Fibroblast of lung (primary cell): ENCODE results near the gene RAB8B.

Experiments used
- CTCF ChIP-seq, 2 donors: IDR thresholded peaks in 1 of 2; conservative IDR thresholded peaks in 1 of 2; 1 replicate in 1 of 2; 2 replicates in 1 of 2; pipeline ENCODE4 v1.5.1; 2011 to 2012; ENCODE audit warnings: low read length in 2 of 2, control low read depth in 1 of 2, inconsistent platforms in 1 of 2, low read depth in 1 of 2, mild to moderate bottlenecking in 1 of 2
- EZH2 ChIP-seq: IDR thresholded peaks from 2 replicates; pipeline ENCODE4 v1.5.1; 2012; ENCODE audit warnings: low read length, control low read depth, mild to moderate bottlenecking; ENCODE audit errors: missing control alignments

DNA sequence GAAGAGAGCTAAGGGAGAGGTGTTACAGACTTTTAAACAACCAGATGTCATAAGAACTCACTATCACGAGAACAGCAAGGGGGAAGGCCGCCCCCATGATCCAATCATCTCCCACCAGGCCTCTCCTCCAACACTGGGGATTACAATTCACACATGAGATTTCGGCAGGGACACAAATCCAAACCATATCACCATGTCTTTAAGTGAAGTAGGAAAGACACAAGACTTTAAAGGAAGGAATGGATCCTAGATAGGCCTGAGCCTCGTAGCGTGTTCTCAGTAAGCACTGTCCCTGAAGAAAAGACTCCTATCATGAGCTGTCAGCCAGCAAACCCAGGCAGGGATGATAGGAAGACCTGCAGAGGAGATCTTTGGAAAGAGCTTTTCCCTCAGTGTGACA is 17.0 kb upstream of the RAB8B start:
- TF ChIP-seq CTCF (conservative IDR thresholded peaks at IDR 0.05 in 1 of 2, IDR thresholded peaks at IDR 0.05 in 1 of 2; ENCODE audit: low read depth in 1 of 2, low read length in 2 of 2) (no peak), EZH2 (no peak)
